SK-N-SH treated with all-trans-retinoic acid at 6 μM for 48 hours (cell line): ENCODE measurements around the gene SLC12A2.

Experiments used
- ATAC-seq: fragments of 200-7000 bp; cut with Tn5 transposase; 3 replicates; pipeline ENCODE4 v1.9.1; 2020; ENCODE audit warnings: mild to moderate bottlenecking, moderate library complexity
- ARNTL ChIP-seq: fragments of 450-650 bp; formaldehyde crosslinking; IDR thresholded peaks from 2 replicates; pipeline ENCODE4 v1.5.0; 2020; ENCODE audit warnings: low read depth, mild to moderate bottlenecking, moderate library complexity, borderline replicate concordance
- BACH2 ChIP-seq: fragments of 250-450 bp; sonication (Bioruptor Pico); IDR thresholded peaks from 2 replicates; pipeline ENCODE4 v1.9.0; 2021; ENCODE audit warnings: mild to moderate bottlenecking, borderline replicate concordance
- CSDC2 ChIP-seq: fragments of 250-450 bp; sonication (Bioruptor Pico); IDR thresholded peaks from 2 replicates; pipeline ENCODE4 v1.5.0; 2020; ENCODE audit warnings: mild to moderate bottlenecking, moderate library complexity
- ESRRG ChIP-seq: fragments of 250-450 bp; sonication (Bioruptor Pico); IDR thresholded peaks from 2 replicates; pipeline ENCODE4 v1.6.1; 2021; ENCODE audit warnings: mild to moderate bottlenecking
- GLIS3 ChIP-seq: fragments of 250-450 bp; sonication (Bioruptor Pico); IDR thresholded peaks from 2 replicates; pipeline ENCODE4 v1.5.0; 2020; ENCODE audit warnings: mild to moderate bottlenecking, moderate library complexity
- OSR1 ChIP-seq: fragments of 250-450 bp; sonication (Bioruptor Pico); IDR thresholded peaks from 2 replicates; pipeline ENCODE4 v1.8.0; 2022; ENCODE audit warnings: moderate library complexity, mild to moderate bottlenecking, inconsistent platforms
- PPARA ChIP-seq: fragments of 250-450 bp; sonication (Bioruptor Pico); IDR thresholded peaks from 2 replicates; pipeline ENCODE4 v1.5.0; 2020; ENCODE audit warnings: mild to moderate bottlenecking, borderline replicate concordance
- RARB ChIP-seq: fragments of 250-450 bp; sonication (Bioruptor Pico); IDR thresholded peaks from 2 replicates; pipeline ENCODE4 v1.8.0; 2021; ENCODE audit warnings: mild to moderate bottlenecking, moderate library complexity
- SNAI2 ChIP-seq: fragments of 250-450 bp; sonication (Bioruptor Pico); IDR thresholded peaks from 2 replicates; pipeline ENCODE4 v1.5.0; 2020; ENCODE audit warnings: mild to moderate bottlenecking, moderate library complexity
- TCF4 ChIP-seq: fragments of 250-450 bp; sonication (Bioruptor Pico); IDR thresholded peaks from 2 replicates; pipeline ENCODE4 v1.8.0; 2021; ENCODE audit warnings: mild to moderate bottlenecking, moderate library complexity, borderline replicate concordance
- TOX ChIP-seq: fragments of 250-450 bp; sonication (Bioruptor Pico); IDR thresholded peaks from 2 replicates; pipeline ENCODE4 v1.8.0; 2021; ENCODE audit warnings: mild to moderate bottlenecking, moderate library complexity, borderline replicate concordance
- ZFP3 ChIP-seq: fragments of 250-450 bp; sonication (Bioruptor Pico); IDR thresholded peaks from 2 replicates; pipeline ENCODE4 v1.5.0; 2020; ENCODE audit warnings: mild to moderate bottlenecking, moderate library complexity
- ZFP30 ChIP-seq: fragments of 450-650 bp; formaldehyde crosslinking; IDR thresholded peaks from 2 replicates; pipeline ENCODE4 v1.5.0; 2022; ENCODE audit warnings: mild to moderate bottlenecking, moderate library complexity
- ZNF565 ChIP-seq: fragments of 450-650 bp; formaldehyde crosslinking; conservative IDR thresholded peaks from 2 replicates; pipeline ENCODE4 v1.5.0; 2020; ENCODE audit warnings: low read depth, mild to moderate bottlenecking, moderate library complexity
- ZNF70 ChIP-seq: fragments of 450-650 bp; formaldehyde crosslinking; IDR thresholded peaks from 2 replicates; pipeline ENCODE4 v1.5.0; 2020; ENCODE audit warnings: mild to moderate bottlenecking, moderate library complexity
- ZNF8 ChIP-seq: fragments of 450-650 bp; formaldehyde crosslinking; IDR thresholded peaks from 2 replicates; pipeline ENCODE4 v1.5.0; 2020; ENCODE audit warnings: mild to moderate bottlenecking, moderate library complexity
- TF ChIP-seq, protein P1 (sequence below): fragments of 250-450 bp; sonication (Bioruptor Pico); IDR thresholded peaks from 2 replicates; pipeline ENCODE4 v1.5.1; 2021; ENCODE audit warnings: mild to moderate bottlenecking, moderate library complexity
- TF ChIP-seq, protein P2 (sequence below): fragments of 250-450 bp; sonication (Bioruptor Pico); IDR thresholded peaks from 2 replicates; pipeline ENCODE4 v1.8.0; 2020; ENCODE audit warnings: mild to moderate bottlenecking, moderate library complexity, borderline replicate concordance
- TF ChIP-seq, protein P3 (sequence below): fragments of 250-450 bp; sonication (Bioruptor Pico); IDR thresholded peaks from 2 replicates; pipeline ENCODE4 v1.5.1; 2020; ENCODE audit warnings: low read depth, mild to moderate bottlenecking, moderate library complexity
- TF ChIP-seq, protein P4 (sequence below): fragments of 250-450 bp; sonication (Bioruptor Pico); IDR thresholded peaks from 2 replicates; pipeline ENCODE4 v1.8.0; 2021; ENCODE audit warnings: low read depth, mild to moderate bottlenecking, moderate library complexity, borderline replicate concordance
- TF ChIP-seq, protein P5 (sequence below): fragments of 250-450 bp; sonication (Bioruptor Pico); IDR thresholded peaks from 2 replicates; pipeline ENCODE4 v1.5.0; 2020; ENCODE audit warnings: mild to moderate bottlenecking, moderate library complexity

SLC12A2 gene

DNA sequence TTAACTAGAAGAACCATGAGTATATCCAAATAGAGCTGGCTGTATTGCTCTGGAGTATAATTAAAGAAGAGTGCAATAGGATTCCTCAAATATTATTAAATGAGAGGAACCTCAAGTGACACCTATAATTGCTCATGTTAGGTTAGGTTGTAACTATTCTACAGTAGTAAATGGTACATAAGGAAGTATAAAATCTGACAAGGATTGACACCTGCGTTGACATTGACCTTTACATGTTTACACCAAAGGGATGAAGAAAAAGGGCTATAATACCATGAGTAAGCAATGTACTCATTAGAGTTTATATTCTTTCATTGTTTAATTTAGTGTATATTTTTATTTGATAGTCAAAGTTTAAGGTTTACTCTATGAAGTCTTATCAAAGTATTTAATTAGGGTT lies 48.9 kb downstream of the SLC12A2 start:
- TF ChIP-seq ZFP30 (CRISPR knock-in tag) (no peak), RARB (no peak), SNAI2 (no peak), PPARA (CRISPR knock-in tag) (no peak), ARNTL (CRISPR knock-in tag) (no peak), OSR1 (CRISPR knock-in tag) (no peak), ZNF8 (CRISPR knock-in tag) (no peak), ZFP3 (CRISPR knock-in tag) (no peak), ZNF565 (no peak), CSDC2 (CRISPR knock-in tag) (no peak), BACH2 (CRISPR knock-in tag) (no peak)
- TF ChIP-seq, protein P1, sequence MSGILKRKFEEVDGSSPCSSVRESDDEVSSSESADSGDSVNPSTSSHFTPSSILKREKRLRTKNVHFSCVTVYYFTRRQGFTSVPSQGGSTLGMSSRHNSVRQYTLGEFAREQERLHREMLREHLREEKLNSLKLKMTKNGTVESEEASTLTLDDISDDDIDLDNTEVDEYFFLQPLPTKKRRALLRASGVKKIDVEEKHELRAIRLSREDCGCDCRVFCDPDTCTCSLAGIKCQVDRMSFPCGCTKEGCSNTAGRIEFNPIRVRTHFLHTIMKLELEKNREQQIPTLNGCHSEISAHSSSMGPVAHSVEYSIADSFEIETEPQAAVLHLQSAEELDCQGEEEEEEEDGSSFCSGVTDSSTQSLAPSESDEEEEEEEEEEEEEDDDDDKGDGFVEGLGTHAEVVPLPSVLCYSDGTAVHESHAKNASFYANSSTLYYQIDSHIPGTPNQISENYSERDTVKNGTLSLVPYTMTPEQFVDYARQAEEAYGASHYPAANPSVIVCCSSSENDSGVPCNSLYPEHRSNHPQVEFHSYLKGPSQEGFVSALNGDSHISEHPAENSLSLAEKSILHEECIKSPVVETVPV (CRISPR knock-in tag): no peak
- TF ChIP-seq, protein P2, sequence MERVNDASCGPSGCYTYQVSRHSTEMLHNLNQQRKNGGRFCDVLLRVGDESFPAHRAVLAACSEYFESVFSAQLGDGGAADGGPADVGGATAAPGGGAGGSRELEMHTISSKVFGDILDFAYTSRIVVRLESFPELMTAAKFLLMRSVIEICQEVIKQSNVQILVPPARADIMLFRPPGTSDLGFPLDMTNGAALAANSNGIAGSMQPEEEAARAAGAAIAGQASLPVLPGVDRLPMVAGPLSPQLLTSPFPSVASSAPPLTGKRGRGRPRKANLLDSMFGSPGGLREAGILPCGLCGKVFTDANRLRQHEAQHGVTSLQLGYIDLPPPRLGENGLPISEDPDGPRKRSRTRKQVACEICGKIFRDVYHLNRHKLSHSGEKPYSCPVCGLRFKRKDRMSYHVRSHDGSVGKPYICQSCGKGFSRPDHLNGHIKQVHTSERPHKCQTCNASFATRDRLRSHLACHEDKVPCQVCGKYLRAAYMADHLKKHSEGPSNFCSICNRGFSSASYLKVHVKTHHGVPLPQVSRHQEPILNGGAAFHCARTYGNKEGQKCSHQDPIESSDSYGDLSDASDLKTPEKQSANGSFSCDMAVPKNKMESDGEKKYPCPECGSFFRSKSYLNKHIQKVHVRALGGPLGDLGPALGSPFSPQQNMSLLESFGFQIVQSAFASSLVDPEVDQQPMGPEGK (CRISPR knock-in tag): no peak
- TF ChIP-seq, protein P3, sequence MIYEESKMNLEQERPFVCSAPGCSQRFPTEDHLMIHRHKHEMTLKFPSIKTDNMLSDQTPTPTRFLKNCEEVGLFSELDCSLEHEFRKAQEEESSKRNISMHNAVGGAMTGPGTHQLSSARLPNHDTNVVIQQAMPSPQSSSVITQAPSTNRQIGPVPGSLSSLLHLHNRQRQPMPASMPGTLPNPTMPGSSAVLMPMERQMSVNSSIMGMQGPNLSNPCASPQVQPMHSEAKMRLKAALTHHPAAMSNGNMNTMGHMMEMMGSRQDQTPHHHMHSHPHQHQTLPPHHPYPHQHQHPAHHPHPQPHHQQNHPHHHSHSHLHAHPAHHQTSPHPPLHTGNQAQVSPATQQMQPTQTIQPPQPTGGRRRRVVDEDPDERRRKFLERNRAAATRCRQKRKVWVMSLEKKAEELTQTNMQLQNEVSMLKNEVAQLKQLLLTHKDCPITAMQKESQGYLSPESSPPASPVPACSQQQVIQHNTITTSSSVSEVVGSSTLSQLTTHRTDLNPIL: no peak
- TF ChIP-seq, protein P4, sequence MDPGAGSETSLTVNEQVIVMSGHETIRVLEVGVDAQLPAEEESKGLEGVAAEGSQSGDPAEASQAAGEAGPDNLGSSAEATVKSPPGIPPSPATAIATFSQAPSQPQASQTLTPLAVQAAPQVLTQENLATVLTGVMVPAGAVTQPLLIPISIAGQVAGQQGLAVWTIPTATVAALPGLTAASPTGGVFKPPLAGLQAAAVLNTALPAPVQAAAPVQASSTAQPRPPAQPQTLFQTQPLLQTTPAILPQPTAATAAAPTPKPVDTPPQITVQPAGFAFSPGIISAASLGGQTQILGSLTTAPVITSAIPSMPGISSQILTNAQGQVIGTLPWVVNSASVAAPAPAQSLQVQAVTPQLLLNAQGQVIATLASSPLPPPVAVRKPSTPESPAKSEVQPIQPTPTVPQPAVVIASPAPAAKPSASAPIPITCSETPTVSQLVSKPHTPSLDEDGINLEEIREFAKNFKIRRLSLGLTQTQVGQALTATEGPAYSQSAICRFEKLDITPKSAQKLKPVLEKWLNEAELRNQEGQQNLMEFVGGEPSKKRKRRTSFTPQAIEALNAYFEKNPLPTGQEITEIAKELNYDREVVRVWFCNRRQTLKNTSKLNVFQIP (CRISPR knock-in tag): no peak
- ATAC-seq: no peak

DNA sequence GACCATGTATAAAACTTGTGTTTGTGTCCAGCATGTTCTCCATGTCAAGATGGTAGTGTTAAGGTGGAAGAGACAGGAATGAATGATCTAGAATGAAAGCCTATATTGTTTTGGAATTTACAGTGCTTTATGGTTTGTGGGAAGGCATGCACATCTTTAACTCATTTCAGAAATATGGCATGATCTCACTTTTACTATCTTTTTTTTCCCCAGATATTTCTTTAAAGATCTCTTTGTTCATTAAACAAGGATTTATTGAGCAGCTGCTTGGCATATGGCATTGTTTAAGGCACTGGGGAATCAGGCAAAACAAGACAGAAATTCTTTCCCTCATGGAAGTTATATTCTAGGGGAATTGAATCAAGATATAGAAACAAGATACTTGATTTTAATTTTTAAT lies 51.7 kb downstream of the SLC12A2 start:
- TF ChIP-seq ESRRG (CRISPR knock-in tag) (no peak), TOX (CRISPR knock-in tag) (no peak), CSDC2 (CRISPR knock-in tag) (no peak), OSR1 (CRISPR knock-in tag) (no peak), TCF4 (no peak), ARNTL (CRISPR knock-in tag) (no peak), RARB (no peak), GLIS3 (CRISPR knock-in tag) (no peak), ZNF8 (CRISPR knock-in tag) (no peak), ZFP3 (CRISPR knock-in tag) (no peak), ZNF565 (no peak), ZFP30 (CRISPR knock-in tag) (no peak), ZNF70 (no peak)
- TF ChIP-seq, protein P3: no peak
- TF ChIP-seq, protein P2 (CRISPR knock-in tag): no peak
- TF ChIP-seq, protein P1 (CRISPR knock-in tag): no peak
- TF ChIP-seq, protein P4 (CRISPR knock-in tag): no peak
- TF ChIP-seq, protein P5, sequence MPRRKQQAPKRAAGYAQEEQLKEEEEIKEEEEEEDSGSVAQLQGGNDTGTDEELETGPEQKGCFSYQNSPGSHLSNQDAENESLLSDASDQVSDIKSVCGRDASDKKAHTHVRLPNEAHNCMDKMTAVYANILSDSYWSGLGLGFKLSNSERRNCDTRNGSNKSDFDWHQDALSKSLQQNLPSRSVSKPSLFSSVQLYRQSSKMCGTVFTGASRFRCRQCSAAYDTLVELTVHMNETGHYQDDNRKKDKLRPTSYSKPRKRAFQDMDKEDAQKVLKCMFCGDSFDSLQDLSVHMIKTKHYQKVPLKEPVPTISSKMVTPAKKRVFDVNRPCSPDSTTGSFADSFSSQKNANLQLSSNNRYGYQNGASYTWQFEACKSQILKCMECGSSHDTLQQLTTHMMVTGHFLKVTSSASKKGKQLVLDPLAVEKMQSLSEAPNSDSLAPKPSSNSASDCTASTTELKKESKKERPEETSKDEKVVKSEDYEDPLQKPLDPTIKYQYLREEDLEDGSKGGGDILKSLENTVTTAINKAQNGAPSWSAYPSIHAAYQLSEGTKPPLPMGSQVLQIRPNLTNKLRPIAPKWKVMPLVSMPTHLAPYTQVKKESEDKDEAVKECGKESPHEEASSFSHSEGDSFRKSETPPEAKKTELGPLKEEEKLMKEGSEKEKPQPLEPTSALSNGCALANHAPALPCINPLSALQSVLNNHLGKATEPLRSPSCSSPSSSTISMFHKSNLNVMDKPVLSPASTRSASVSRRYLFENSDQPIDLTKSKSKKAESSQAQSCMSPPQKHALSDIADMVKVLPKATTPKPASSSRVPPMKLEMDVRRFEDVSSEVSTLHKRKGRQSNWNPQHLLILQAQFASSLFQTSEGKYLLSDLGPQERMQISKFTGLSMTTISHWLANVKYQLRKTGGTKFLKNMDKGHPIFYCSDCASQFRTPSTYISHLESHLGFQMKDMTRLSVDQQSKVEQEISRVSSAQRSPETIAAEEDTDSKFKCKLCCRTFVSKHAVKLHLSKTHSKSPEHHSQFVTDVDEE: no peak
- ATAC-seq: no peak
